OCI-LY1 (cell line): ENCODE data around the gene DHX38.

Source experiments
- EZH2 ChIP-seq: fragments of 200-600 bp; sonication (generic), shearing (Covaris generic); IDR thresholded peaks from 2 replicates; pipeline ENCODE4 v1.8.0; 2017; ENCODE audit warnings: borderline replicate concordance, mixed run types, mild to moderate bottlenecking, antibody characterized with exemption, low read length, moderate library complexity, mixed read lengths
- TF ChIP-seq, protein P1 (sequence below): fragments of 200-600 bp; sonication (generic), shearing (Covaris generic); IDR thresholded peaks from 2 replicates; pipeline ENCODE4 v1.5.1; 2017; ENCODE audit warnings: mild to moderate bottlenecking, antibody characterized with exemption, low read length, moderate library complexity, mixed read lengths

DNA sequence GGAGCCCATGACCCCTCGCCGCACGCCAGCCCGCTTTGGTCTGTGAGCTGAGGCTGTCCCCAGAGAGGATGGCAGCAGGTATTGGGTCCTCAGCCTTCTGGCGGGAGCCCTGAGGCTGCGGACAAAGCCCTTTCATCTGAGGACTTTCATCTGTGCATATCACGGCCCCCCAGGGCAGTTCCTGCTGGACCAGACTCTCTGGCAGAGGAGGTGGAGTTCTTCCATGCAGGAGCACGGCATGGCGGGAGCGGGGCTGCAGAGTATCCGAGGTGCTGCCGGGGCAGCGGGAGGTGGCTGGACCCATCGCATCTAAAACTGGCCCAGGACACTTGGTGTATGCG, 18.8 kb downstream of the DHX38 start:
- TF ChIP-seq, protein P1, sequence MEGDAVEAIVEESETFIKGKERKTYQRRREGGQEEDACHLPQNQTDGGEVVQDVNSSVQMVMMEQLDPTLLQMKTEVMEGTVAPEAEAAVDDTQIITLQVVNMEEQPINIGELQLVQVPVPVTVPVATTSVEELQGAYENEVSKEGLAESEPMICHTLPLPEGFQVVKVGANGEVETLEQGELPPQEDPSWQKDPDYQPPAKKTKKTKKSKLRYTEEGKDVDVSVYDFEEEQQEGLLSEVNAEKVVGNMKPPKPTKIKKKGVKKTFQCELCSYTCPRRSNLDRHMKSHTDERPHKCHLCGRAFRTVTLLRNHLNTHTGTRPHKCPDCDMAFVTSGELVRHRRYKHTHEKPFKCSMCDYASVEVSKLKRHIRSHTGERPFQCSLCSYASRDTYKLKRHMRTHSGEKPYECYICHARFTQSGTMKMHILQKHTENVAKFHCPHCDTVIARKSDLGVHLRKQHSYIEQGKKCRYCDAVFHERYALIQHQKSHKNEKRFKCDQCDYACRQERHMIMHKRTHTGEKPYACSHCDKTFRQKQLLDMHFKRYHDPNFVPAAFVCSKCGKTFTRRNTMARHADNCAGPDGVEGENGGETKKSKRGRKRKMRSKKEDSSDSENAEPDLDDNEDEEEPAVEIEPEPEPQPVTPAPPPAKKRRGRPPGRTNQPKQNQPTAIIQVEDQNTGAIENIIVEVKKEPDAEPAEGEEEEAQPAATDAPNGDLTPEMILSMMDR, result no peak
- no peak for TF ChIP-seq EZH2
